GM21576 (cell line): ENCODE measurements around the gene PEAK1.
"Not testable (repeated sequence)": the region's sequence is repeated elsewhere in the genome, so short reads cannot be mapped to it uniquely, and the experiment has no call there.

ENCODE experiments used
- ATAC-seq: cut with Tn5 transposase; IDR thresholded peaks from one replicate; pipeline ENCODE4 v1.9.1; 2021; ENCODE audit warnings: mild to moderate bottlenecking, moderate library complexity; ENCODE audit not compliant: unreplicated experiment

The PEAK1 gene

GRCh38 chr15:77312523-77312922 is 107.4 kb downstream of the PEAK1 start:
- no peak for ATAC-seq

- no peak for ATAC-seq
These were observed 108.1 kb downstream of the PEAK1 start for GRCh38 chr15:77311618-77312398.

- no peak for ATAC-seq
These were observed 108.9 kb downstream of the PEAK1 start for GRCh38 chr15:77311020-77311419.

DNA sequence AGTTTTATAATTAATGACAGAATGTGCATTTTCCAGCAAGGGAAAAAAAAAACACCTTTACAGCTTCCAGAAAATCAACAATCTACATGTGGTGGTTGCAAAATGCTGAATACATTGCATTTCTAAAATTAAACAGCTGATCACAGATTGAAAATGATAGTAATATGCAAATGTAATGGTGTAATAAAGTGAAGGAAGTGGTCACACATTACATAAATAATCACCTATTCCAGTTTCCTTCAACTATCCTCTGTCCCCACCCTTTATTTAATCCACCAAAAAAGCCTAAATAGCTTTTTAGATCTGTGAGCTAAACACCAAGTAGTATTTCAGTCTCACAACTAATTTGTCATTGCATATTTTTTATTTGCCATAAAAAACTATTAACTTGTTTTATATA is 110.5 kb downstream of the PEAK1 start:
- no peak for ATAC-seq

DNA sequence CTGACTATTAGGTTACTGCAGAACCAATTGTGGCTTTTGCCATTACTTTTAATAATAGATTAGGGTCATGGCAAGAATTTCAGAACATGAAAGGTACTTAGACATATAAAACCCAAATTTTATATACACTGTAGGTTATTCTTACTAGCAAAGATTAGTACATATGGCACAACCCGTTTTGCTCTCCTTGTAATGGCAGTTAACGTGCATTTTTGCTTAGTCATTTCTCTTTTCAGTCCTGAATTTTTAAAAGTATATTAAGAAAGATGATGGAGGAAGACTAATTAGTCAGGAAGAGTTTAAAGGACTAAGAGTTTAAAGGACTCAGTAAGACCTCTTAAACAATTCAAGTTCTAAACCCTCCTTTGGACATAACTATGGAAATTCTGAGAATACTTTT is 114.0 kb downstream of the PEAK1 start:
- ATAC-seq, result no peak

GRCh38 chr15:77296773-77297337 is 123.0 kb downstream of the PEAK1 start:
- ATAC-seq, result no peak

DNA sequence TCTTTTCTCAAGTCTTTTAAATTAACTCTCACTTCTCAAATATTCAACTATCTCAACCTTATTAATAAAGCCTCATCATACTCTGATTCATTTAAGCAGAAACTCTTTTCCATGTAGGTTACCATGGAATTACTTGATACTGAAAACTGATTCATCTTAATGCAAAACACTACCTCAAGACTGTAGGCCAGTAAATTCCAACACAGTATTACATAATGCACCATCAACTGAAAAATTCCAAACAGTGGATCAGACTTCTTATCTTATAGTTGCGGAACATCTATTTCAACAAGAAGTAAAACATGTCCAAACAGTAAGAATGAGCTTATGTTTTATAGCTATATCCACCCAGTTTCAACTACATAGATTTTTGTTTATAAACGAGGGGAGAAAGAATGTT is 124.5 kb downstream of the PEAK1 start:
- no peak for ATAC-seq

DNA sequence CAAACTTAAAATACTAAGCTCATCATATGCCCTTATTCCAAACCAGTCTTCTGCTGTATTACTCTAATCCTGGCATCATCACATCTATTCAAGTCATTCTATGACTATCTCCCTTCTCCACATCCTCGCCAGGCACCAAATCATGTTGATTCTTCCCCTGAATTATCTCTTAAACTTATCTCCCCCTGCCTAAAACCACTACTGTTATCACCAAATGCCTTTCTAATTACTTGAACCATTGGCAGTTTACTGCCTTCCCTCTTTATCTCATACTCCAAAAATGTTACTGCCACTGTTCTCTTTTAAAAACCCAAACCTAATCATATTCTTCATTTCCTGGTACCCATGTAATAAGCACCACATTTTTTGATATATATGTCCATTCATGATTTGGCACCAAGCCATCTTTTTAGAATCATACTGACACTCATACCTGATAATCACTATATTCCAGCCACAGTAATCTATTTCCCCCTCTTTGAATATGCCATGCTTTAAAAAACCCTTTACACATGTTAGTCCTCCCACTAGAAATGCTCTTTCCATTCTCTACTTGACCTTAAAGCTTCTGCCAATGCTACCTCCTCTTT is 126.8 kb downstream of the PEAK1 start:
- no peak for ATAC-seq

GRCh38 chr15:77291107-77291506 is 128.8 kb downstream of the PEAK1 start:
- ATAC-seq, result no peak

DNA sequence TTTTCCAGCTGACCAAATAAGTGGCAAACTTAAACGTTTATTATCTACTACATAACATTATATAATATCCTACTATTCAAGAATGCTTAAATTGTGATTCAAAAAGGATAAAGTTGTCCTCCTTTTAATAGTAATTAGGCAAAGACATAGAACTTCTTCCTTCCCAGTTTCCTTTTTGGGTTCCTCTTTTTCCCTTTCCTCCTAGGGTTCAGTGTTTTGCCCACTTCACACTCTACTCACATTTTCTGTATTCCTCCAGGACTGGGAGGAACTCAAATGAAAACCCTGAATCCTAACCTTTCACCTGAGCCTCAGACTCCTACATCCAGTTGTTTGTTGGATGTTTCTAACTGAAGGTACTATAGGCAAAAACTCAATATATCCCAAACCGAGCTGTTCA is 132.5 kb downstream of the PEAK1 start:
- ATAC-seq, result no peak

DNA sequence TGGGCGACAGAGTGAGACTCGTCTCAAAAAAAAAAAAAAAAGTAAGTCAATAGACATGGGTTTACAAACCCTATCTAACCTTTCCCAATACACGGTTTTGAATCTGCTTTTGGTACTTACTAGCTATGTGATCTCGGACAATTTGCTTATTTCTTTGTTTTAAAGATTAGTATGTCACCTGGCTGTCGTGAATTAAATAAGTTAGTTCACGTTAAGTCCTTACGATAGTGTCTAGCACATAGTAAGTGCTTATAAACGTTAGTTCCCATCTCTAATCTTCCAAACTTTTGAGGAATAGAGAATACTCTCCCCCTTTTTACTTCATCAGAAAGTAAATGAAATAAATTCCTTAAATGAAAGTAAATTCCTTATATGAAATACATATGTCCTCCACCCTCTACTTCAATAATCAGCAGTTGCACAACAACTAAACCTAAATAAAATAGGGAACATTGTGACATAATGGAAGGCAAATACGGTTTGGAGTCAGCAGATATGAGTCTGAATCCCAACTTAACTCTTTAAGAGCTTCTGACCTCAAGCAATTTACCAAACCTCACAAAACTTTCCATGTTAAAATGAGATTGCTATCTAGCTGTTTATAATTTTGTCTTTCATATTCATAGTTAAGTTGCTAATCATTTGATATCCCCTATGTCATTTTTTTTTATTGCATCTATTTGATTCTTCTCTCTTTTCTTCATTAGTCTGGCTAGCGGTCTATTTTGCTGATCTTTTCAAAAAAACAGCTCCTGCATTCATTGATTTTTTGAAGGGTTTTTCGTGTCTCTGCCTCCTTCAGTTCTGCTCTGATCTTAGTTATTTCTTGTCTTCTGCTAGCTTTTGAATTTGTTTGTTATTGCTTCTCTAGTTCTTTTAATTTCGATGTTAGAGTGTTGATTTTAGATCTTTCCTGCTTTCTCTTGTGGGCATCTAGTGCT is 134.6 kb downstream of the PEAK1 start:
- ATAC-seq, result no peak

DNA sequence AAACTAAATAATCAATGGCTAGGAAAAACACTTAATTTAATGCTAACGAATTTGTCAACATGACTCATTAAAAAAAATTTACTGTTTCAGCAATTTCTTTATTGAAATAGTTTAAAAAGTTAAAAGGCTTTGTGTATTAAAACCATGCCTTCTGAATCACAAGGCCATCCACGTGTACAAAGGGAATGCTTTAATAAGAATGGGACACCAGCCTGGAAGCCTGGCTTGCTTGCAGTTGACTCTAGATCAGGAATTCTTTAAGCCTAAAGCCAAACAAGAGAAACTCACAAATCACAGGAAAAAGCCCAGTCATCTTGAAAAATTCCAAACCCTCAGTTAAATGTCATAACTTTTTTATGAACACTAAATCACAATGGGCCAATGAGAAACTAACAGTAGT is 137.6 kb downstream of the PEAK1 start:
- ATAC-seq, result no peak

GRCh38 chr15:77276943-77277342 is 143.0 kb downstream of the PEAK1 start:
- ATAC-seq, result no peak

GRCh38 chr15:77276096-77276495 is 143.8 kb downstream of the PEAK1 start:
- ATAC-seq, result no peak

DNA sequence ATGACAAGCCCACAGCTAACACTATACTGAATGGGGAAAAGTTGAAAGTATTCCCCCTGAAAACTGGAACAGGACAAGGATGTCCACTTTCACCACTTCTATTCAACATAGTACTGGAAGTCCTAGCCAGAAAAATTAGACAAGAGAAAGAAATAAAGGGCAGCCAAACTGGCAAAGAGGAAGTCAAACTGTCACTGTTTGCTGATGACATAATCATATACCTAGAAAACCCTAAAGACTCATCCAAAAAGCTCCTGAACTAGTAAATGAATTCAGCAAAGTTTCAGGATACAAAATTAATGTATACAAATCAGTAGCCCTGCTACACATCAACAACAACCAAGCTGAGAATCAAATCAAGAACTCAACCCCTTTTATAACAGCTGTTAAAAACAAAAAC is 146.8 kb downstream of the PEAK1 start:
- not testable (repeated sequence) for ATAC-seq

DNA sequence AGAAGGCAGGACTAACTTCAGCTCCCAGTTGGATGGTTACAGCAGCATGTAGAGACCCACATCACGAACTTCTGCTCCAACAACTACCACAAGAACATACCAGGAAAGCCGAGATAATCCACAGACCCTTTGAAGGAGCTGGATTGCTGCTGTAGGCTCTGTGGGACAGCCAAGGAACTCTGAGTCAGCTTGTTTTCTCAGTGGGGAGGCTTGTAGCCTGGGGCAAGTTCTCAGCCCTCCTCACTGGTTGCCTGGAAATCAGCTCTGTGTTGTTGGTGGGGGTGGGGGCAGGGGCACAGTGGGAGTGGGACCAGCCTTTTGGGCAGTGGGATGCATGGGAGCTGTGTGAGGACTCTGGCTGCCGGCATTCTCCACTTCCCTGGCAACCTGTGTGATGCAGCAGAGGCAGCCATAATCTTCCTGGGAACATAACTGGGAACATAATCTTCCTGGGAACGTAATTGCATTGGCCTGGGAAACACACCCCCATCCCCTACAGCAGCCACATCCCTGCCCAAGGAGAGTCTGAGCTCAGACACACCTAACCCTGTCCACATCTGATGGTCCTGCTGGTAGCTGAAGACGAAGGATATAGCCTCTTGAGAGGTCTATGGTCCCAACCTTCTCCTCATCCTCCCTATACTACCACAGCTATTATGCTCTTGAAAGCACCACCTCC is 153.1 kb downstream of the PEAK1 start:
- ATAC-seq, result no peak

DNA sequence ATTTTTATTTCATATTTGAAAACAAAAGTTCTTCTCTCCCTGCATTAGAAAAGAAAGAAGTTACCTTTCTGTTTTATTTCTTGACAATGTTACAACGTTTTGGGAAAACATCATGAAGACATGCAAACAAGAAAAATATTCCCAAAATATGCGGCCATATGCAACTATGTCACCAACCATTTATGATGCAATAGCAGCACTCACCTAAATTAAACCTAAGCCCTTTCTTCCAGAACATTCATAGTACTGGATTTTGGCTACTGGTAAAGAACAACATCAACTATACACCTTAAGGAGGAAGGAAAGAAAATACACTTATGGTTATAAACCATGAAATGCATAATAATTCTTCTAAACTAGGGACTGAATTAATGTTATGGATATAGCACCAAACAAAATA is 164.5 kb downstream of the PEAK1 start:
- ATAC-seq, result no peak

- ATAC-seq, result no peak
These were observed 168.2 kb downstream of the PEAK1 start for GRCh38 chr15:77251662-77252061.

- ATAC-seq, result no peak
These were observed 172.8 kb downstream of the PEAK1 start for GRCh38 chr15:77247116-77247515.

- no peak for ATAC-seq
These were observed 176.0 kb downstream of the PEAK1 start for GRCh38 chr15:77243716-77244401.
